Testis (tissue), 3 donors: ENCODE results near the gene SMIM9. TPM values are rescaled to one million over a fixed set of nuclear protein-coding genes. Genes with fewer than 3 reads are reported as not detected.

ENCODE experiments used
- DNase-seq: peaks from one replicate; pipeline ENCODE4 v3.0.0-alpha.2; 2019
- H3K27ac ChIP-seq, 2 donors: fragments of 200-600 bp; sonication (generic); one replicate each; pipeline ENCODE4 v1.5.1; 2019
- H3K27me3 ChIP-seq: fragments of 200-600 bp; sonication (generic); one replicate; pipeline ENCODE4 v1.5.1; 2019
- H3K36me3 ChIP-seq: fragments of 200-600 bp; sonication (generic); one replicate; pipeline ENCODE4 v1.5.1; 2017; ENCODE audit warnings: low read depth; ENCODE audit errors: missing control alignments
- H3K4me1 ChIP-seq: fragments of 200-600 bp; sonication (generic); one replicate; pipeline ENCODE4 v1.5.1; 2019
- H3K4me3 ChIP-seq, 2 donors: fragments of 200-600 bp; sonication (generic); one replicate each; pipeline ENCODE4 v1.5.1; 2017 to 2019
- H3K9me3 ChIP-seq: fragments of 200-600 bp; sonication (generic); one replicate; pipeline ENCODE4 v1.5.1; 2017
- POLR2A ChIP-seq: fragments of 450-650 bp; IDR thresholded peaks from one replicate; pipeline ENCODE4 v1.6.1; 2017; ENCODE audit warnings: antibody characterized with exemption, mild to moderate bottlenecking, moderate library complexity
- WGBS, 2 donors: methylation state at CpG; one replicate each; pipeline ENCODE4 v1.1.5; 2018; 5-methylcytosine and 5-hydroxymethylcytosine counted together
- intact Hi-C: fragments of 100-400 bp; cut with DNase I; formaldehyde crosslinking; loops from one replicate; pipeline ENCODE4 v1.15.1; 2023; ENCODE audit warnings: low total_unique reads
- polyA plus RNA-seq: library from polyadenylated mRNA; stranded (reverse); fragments of 350-450 nt; fragmentation: Illumina TruSeq; extraction: RNeasy Lipid Tissue Mini Kit (QIAGEN cat#74804); gene quantifications from one replicate; pipeline ENCODE4 v1.2.3, GENCODE V29; 2014; ENCODE audit warnings: low read depth, low replicate concordance; ENCODE audit not compliant: insufficient read depth
- total RNA-seq, 2 donors: library from RNA; depleted of rRNA; stranded (reverse); fragments of >200 nt; gene quantifications; one replicate each; pipeline ENCODE4 v1.2.3, GENCODE V29; 2016
- TF ChIP-seq, protein P1 (sequence below), 3 experiments: fragments of 450-650 bp in 2 of 3; fragments of 200-600 bp in 1 of 3; sonication (generic) in 1 of 3; IDR thresholded peaks; one replicate each; pipeline ENCODE4 v1.5.1; 2016 to 2019; ENCODE audit warnings: antibody characterized with exemption in 3 of 3, mild to moderate bottlenecking in 2 of 3, moderate library complexity in 1 of 3

SMIM9 gene
- total and polyA plus RNA-seq, 3 donors from 2014 or later: 0.51 to 0.87 TPM; not detected in 1

DNA sequence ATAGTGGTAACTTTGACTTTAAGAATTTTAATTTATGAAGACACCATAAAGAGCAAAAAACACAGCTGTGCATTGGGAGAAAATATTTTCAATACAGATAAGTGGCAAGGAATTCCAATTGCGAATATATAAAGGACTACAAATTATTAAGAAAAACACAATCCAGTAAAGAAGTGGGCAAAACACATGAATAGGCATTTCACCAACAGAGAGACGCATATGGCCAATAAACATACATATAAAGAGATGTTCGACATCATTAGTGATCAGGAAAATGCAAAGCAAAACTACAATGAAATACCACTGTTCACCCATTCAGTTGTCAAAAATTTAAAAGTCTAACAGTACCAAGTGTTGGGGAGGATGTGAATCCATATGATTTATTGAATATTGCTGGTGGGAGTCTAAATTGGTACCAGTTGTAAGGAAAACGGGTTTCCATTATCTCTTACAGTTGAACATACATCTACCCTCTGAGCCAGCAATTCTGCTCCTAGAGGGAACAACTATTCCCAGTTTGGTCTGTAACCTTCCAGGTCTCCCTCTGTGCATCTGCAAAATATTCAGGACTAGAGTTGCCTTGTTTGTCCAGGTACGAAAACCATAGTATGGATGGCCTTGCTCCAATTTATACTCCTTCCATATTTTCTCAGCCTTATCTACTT, 27.5 kb downstream of the SMIM9 start:
- no peaks in the 10 kb centered on the region for H3K36me3 ChIP-seq
- WGBS, 2 donors: 93% methylated on average over 5 of the region's 5 CpGs
- H3K27me3 ChIP-seq: no peaks in the 10 kb centered on the region
- no peak for DNase-seq
- no peak overlapping the region for H3K27ac ChIP-seq
- no peaks in the 10 kb centered on the region for H3K9me3 ChIP-seq
- intact Hi-C loops: no loop called here
- TF ChIP-seq, protein P1, sequence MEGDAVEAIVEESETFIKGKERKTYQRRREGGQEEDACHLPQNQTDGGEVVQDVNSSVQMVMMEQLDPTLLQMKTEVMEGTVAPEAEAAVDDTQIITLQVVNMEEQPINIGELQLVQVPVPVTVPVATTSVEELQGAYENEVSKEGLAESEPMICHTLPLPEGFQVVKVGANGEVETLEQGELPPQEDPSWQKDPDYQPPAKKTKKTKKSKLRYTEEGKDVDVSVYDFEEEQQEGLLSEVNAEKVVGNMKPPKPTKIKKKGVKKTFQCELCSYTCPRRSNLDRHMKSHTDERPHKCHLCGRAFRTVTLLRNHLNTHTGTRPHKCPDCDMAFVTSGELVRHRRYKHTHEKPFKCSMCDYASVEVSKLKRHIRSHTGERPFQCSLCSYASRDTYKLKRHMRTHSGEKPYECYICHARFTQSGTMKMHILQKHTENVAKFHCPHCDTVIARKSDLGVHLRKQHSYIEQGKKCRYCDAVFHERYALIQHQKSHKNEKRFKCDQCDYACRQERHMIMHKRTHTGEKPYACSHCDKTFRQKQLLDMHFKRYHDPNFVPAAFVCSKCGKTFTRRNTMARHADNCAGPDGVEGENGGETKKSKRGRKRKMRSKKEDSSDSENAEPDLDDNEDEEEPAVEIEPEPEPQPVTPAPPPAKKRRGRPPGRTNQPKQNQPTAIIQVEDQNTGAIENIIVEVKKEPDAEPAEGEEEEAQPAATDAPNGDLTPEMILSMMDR (IDR thresholded peaks at IDR 0.05): no peak
- no peak for TF ChIP-seq POLR2A
- no peak overlapping the region for H3K4me3 ChIP-seq
- no peaks in the 10 kb centered on the region for H3K4me1 ChIP-seq

GRCh38 chrX:154805696-154806091, 28.8 kb downstream of the SMIM9 start:
- intact Hi-C loops: no loop called here
- Histone ChIP-seq H3K4me3 (peak overlapping the region; percentile 53 to 72), H3K36me3 (no peaks in the 10 kb centered on the region), H3K9me3 (no peaks in the 10 kb centered on the region), H3K27me3 (no peaks in the 10 kb centered on the region), H3K27ac (no peak overlapping the region), H3K4me1 (no peaks in the 10 kb centered on the region)
- DNase-seq: no peak
- no peak for TF ChIP-seq POLR2A
- TF ChIP-seq, protein P1 (IDR thresholded peaks at IDR 0.05): no peak
- WGBS, 2 donors: 0 to 1% methylated on average over 7 to 12 of the region's 13 CpGs

DNA sequence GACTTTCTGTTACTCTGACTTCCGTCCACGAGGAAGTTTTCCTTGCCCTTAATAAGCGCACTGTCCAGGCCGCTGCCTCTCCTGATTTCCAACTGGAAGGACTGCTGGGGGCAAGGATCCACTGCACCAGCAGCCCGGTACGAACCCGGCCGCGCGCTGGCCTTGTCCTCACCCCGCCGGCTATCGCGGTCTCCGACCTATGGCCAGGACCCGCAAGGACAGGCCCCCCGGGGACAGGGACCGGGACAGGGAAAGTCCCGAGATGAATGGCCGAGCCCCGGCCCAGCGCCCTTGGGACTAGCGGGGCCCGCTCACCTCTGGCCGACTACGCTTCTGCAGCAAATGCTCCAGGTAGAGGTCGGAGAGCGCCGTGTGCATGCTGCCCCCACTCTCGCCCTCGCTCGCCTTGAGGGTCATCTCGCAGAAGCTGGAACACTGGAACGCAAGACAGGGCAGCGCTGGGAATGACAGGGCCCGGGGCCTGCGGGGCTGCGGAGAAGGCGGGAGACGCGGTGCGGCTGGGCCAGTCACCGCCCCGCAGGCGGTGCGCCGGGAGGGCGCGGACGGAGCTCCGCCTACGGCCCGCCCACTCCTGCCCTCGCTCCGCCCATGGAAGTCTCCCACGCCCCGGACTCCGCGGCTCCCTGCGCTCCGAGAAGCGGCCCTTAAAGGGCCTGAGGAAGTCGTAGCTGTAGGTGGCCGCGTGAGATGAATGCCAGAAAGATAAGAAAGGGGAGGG, 29.3 kb downstream of the SMIM9 start, which contains the start of gene MPP1:
TSS of gene MPP1 (minus strand) at position 529 of the 739 bp plus-strand sequence. CDS start at position 417, 112 bp downstream.
- no peaks in the 10 kb centered on the region for H3K27me3 ChIP-seq
- H3K4me3 ChIP-seq: peak within 1 kb of the TSS; percentile 53 to 72
- H3K27ac ChIP-seq: no peak within 1 kb of the TSS
- H3K4me1 ChIP-seq: no peaks in the 10 kb centered on the region
- TF ChIP-seq POLR2A: no peak
- peak; percentile 73 for DNase-seq
- intact Hi-C loops: no loop called here
- no peaks in the 10 kb centered on the region for H3K9me3 ChIP-seq
- H3K36me3 ChIP-seq: no peaks in the 10 kb centered on the region
- 0% methylated on average over 44 of the region's 65 CpGs; no CpG with 5 or more reads in 1 of the 2 donors for WGBS, 2 donors

DNA sequence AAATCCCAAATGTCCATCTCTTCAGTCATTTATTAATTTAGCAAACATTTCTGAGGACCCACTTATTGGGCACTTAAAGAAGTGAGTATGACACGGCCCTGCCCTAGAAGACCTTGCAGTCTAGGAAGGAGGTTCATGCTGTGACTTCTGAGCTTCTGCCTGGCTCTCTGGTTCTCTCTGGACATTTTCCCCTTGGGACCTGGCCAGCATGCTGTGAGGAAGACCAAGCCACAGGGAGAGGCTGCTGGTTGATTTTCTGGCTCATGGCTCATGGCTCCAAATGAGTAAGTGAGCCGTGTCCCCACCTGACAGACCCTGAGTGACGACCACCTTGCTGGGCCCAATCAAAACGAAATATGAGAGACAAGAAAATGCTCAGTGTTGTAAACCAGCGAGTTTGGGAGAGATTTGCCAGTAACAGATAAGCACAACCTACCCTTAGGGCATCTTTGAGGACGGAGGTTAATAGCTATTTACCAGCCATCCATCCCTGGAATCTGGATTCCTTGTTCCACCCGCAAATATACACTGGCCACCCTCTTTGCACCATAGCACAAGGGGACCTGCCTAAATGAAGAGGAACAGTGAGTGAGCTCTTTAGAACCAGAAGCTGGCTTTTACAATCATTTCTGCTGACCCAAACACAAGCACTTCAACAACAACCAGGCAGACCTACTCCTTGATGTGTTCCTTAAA, 30.1 kb downstream of the SMIM9 start:
- DNase-seq: peak; percentile 19

GRCh38 chrX:154802947-154803346, 31.5 kb downstream of the SMIM9 start:
- Histone ChIP-seq H3K4me1 (peaks cover 6% of the 10 kb centered on the region), H3K27me3 (no peaks in the 10 kb centered on the region), H3K4me3 (no peak overlapping the region), H3K9me3 (no peaks in the 10 kb centered on the region), H3K27ac (no peak overlapping the region), H3K36me3 (no peaks in the 10 kb centered on the region)
- intact Hi-C loops: no loop called here
- 72 to 100% methylated on average over 1 to 2 of the region's 2 CpGs for WGBS, 2 donors
- TF ChIP-seq, protein P1 (IDR thresholded peaks at IDR 0.05): no peak
- no peak for TF ChIP-seq POLR2A
- DNase-seq: peak; percentile 20

More for the DNA sequence above, 30.1 kb downstream of the SMIM9 start:
- TF ChIP-seq POLR2A: no peak
- intact Hi-C loops: no loop called here
- H3K27ac ChIP-seq: no peak overlapping the region
- WGBS, 2 donors: 23 to 28% methylated on average over 2 to 7 of the region's 7 CpGs
- no peaks in the 10 kb centered on the region for H3K9me3 ChIP-seq
- H3K4me1 ChIP-seq: peaks cover 5% of the 10 kb centered on the region
- peak overlapping the region; percentile 53 to 72 for H3K4me3 ChIP-seq
- no peaks in the 10 kb centered on the region for H3K36me3 ChIP-seq
- no peaks in the 10 kb centered on the region for H3K27me3 ChIP-seq
